B cell (primary cell): ENCODE results near the gene SUGCT. TPM values are rescaled to one million over a fixed set of nuclear protein-coding genes. Genes with fewer than 3 reads are reported as not detected.

Experiments used
- ATAC-seq: fragments of 200-7000 bp; cut with Tn5 transposase; one replicate; pipeline ENCODE4 v1.10.0; 2021; ENCODE audit warnings: low read depth, mild to moderate bottlenecking, moderate number of reproducible peaks, moderate library complexity
- CTCF ChIA-PET: fragments of 350-600 bp; sonication (Branson Sonifier 250); formaldehyde crosslinking; loops from one replicate; lab custom pipeline; 2021; ENCODE audit warnings: antibody characterized with exemption, inconsistent platforms; lab: Charles Lee
- POLR2A ChIA-PET: fragments of 350-600 bp; sonication (Branson Sonifier 250); formaldehyde crosslinking; loops from one replicate; lab custom pipeline; 2021; ENCODE audit warnings: antibody characterized with exemption; lab: Charles Lee
- DNase-seq: peaks from one replicate; pipeline ENCODE4 v3.0.0; 2013
- H2AFZ ChIP-seq: 2 replicates; pipeline ENCODE4 v1.6.1; 2012; ENCODE audit warnings: mild to moderate bottlenecking, low read depth, low read length; ENCODE audit not compliant: insufficient read depth, poor library complexity, severe bottlenecking
- H3K27ac ChIP-seq, 2 donors: 1 replicate in 1 of 2; 2 replicates in 1 of 2; pipeline ENCODE4 v1.5.1; 2012 to 2013; ENCODE audit warnings: low read length in 2 of 2, mild to moderate bottlenecking in 2 of 2, moderate library complexity in 1 of 2
- H3K27me3 ChIP-seq, 4 experiments: fragments of 200-600 bp in 1 of 4; sonication (generic) in 1 of 4; replicated peaks in 1 of 4; 1 replicate in 2 of 4; 2 replicates in 2 of 4; pipeline versions ENCODE4 v1.6.1 to v1.7.0; 2013 to 2016; ENCODE audit warnings: low read length in 3 of 4, mild to moderate bottlenecking in 2 of 4, mixed read lengths in 1 of 4, moderate library complexity in 1 of 4; ENCODE audit not compliant: insufficient read depth in 4 of 4, control insufficient read depth in 3 of 4; ENCODE audit errors: control extremely low read depth in 1 of 4
- H3K36me3 ChIP-seq, 2 experiments: replicated peaks in 1 of 2; 1 replicate in 1 of 2; 2 replicates in 1 of 2; pipeline versions ENCODE4 v1.6.1 to v1.7.1; 2013; ENCODE audit warnings: low read length in 1 of 2; ENCODE audit not compliant: insufficient read depth in 2 of 2, control insufficient read depth in 1 of 2; ENCODE audit errors: control extremely low read depth in 1 of 2, extremely low read depth in 1 of 2
- H3K4me1 ChIP-seq, 2 donors: fragments of 200-600 bp in 1 of 2; sonication (generic) in 1 of 2; 1 replicate in 1 of 2; 2 replicates in 1 of 2; pipeline versions ENCODE4 v1.5.1 to v1.6.1; 2013 to 2017; ENCODE audit warnings: low read length in 2 of 2; ENCODE audit not compliant: control insufficient read depth in 2 of 2, insufficient read depth in 2 of 2
- H3K4me2 ChIP-seq: replicated peaks from 2 replicates; pipeline ENCODE3; 2012; ENCODE audit warnings: mild to moderate bottlenecking, low read depth, low read length; ENCODE audit not compliant: poor library complexity, severe bottlenecking
- H3K4me3 ChIP-seq, 5 experiments: fragments of 200-600 bp in 1 of 5; sonication (generic) in 1 of 5; 1 replicate in 3 of 5; 2 replicates in 2 of 5; pipeline versions ENCODE4 v1.5.1 to v1.7.0; 2011 to 2016; ENCODE audit warnings: low read length in 4 of 5, mild to moderate bottlenecking in 4 of 5, low read depth in 2 of 5, control low read depth in 1 of 5, moderate library complexity in 1 of 5; ENCODE audit not compliant: insufficient read depth in 1 of 5; ENCODE audit errors: control extremely low read depth in 1 of 5, extremely low read depth in 1 of 5
- H3K79me2 ChIP-seq: fragments of 200-600 bp; sonication (generic); one replicate; pipeline ENCODE4 v1.6.0; 2016; ENCODE audit warnings: low read length; ENCODE audit not compliant: control insufficient read depth, insufficient read depth
- H3K9ac ChIP-seq: fragments of 200-600 bp; sonication (generic); 2 replicates; pipeline ENCODE4 v1.6.1; 2017; ENCODE audit warnings: mild to moderate bottlenecking, low read length, moderate library complexity
- H3K9me3 ChIP-seq, 3 donors: one replicate each; pipeline versions ENCODE4 v1.6.1 to v1.7.1; 2013; ENCODE audit warnings: low read length in 2 of 3; ENCODE audit not compliant: control insufficient read depth in 2 of 3, insufficient read depth in 1 of 3; ENCODE audit errors: control extremely low read depth in 1 of 3
- H4K20me1 ChIP-seq: 2 replicates; pipeline ENCODE4 v1.6.0; 2012; ENCODE audit warnings: mild to moderate bottlenecking, low read length; ENCODE audit not compliant: insufficient read depth, control insufficient read depth, poor library complexity, severe bottlenecking
- H3K27ac Mint-ChIP-seq: one replicate; pipeline ENCODE4 v1.8.0; 2021; ENCODE audit warnings: mixed read lengths
- H3K27me3 Mint-ChIP-seq: one replicate; pipeline ENCODE4 v1.8.0; 2021; ENCODE audit warnings: mixed read lengths
- H3K4me1 Mint-ChIP-seq: one replicate; pipeline ENCODE4 v1.8.0; 2021; ENCODE audit warnings: mixed read lengths
- H3K4me3 Mint-ChIP-seq: one replicate; pipeline ENCODE4 v1.8.0; 2021; ENCODE audit warnings: mixed read lengths
- H3K9me3 Mint-ChIP-seq: one replicate; pipeline ENCODE4 v1.8.0; 2022; ENCODE audit warnings: mixed read lengths; ENCODE audit not compliant: insufficient read depth
- EZH2 ChIP-seq: IDR thresholded peaks from 2 replicates; pipeline ENCODE4 v1.6.1; 2012; ENCODE audit warnings: borderline replicate concordance, low read depth, mild to moderate bottlenecking, moderate library complexity, low read length; ENCODE audit not compliant: insufficient read depth, poor library complexity, severe bottlenecking
- intact Hi-C: fragments of 100-400 bp; cut with micrococcal nuclease; formaldehyde crosslinking; loops from one replicate; pipeline ENCODE4 v1.10.0; 2022
- polyA plus RNA-seq: library from polyadenylated mRNA; depleted of rRNA; stranded (reverse); fragments of >200 nt; gene quantifications from 2 replicates; pipeline ENCODE4 v1.2.3, GENCODE V29; 2012
- total RNA-seq, 2 donors: library from RNA; stranded (reverse); fragments of 120-200 nt in 1 of 2; gene quantifications; 1 replicate in 1 of 2; 2 replicates in 1 of 2; pipeline versions ENCODE4 v1.2.3 to v1.2.4, GENCODE V29; 2013 to 2022
- TF ChIP-seq, protein P1 (sequence below): fragments of 200-600 bp; IDR thresholded peaks from one replicate; pipeline ENCODE4 v1.8.0; 2022; ENCODE audit warnings: antibody characterized with exemption, mild to moderate bottlenecking

Gene SUGCT
- total and polyA plus RNA-seq, 2 donors (not counting 1 experiment from before 2014, with no cell fraction given) = 0.19 to 0.86 TPM

DNA sequence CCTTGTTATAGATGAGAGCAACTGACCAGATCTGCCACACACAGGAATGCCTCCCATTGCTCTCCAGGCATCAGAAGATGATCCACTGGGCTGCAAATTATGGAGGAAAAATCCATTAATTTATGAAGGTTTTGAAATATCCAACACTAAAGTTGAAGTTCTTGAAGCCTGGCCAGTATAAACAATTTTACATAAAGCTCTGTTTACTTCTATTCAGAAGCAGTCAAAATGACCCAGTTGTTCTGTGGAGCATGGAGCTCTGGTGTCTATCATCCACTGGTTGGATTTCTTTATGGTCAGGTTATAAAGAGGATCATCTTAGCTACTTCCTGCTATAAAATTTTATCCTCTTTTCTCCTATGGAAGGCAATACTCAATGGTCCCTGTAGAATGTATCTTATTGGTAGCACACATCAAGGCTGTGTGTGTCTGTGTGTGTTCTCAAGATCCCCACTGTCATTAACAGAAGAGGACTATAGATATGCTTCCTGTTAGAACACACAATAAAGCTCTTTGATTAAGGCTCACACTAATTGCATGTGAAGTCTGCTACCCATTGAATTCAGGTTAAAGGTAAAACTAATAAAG is 747.4 kb downstream of the SUGCT start:
- Mint-ChIP-seq H3K27me3 (no peaks in the 10 kb centered on the region), H3K4me1 (no peaks in the 10 kb centered on the region), H3K4me3 (no peak overlapping the region), H3K27ac (no peak overlapping the region), H3K9me3 (no peaks in the 10 kb centered on the region)
- intact Hi-C loops = no loop called here
- Histone ChIP-seq H3K27me3 (no peaks in the 10 kb centered on the region), H3K36me3 (no peaks in the 10 kb centered on the region), H3K4me1 (no peaks in the 10 kb centered on the region), H4K20me1 (no peaks in the 10 kb centered on the region), H3K4me3 (no peak overlapping the region), H3K27ac (no peak overlapping the region), H3K79me2 (no peaks in the 10 kb centered on the region), H3K9ac (no peak overlapping the region), H3K9me3 (no peaks in the 10 kb centered on the region), H2AFZ (no peak overlapping the region), H3K4me2 (no peak overlapping the region)
- DNase-seq (no peak), ATAC-seq (no peak)
- no peak for TF ChIP-seq EZH2
- TF ChIP-seq, protein P1, sequence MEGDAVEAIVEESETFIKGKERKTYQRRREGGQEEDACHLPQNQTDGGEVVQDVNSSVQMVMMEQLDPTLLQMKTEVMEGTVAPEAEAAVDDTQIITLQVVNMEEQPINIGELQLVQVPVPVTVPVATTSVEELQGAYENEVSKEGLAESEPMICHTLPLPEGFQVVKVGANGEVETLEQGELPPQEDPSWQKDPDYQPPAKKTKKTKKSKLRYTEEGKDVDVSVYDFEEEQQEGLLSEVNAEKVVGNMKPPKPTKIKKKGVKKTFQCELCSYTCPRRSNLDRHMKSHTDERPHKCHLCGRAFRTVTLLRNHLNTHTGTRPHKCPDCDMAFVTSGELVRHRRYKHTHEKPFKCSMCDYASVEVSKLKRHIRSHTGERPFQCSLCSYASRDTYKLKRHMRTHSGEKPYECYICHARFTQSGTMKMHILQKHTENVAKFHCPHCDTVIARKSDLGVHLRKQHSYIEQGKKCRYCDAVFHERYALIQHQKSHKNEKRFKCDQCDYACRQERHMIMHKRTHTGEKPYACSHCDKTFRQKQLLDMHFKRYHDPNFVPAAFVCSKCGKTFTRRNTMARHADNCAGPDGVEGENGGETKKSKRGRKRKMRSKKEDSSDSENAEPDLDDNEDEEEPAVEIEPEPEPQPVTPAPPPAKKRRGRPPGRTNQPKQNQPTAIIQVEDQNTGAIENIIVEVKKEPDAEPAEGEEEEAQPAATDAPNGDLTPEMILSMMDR = no peak
- POLR2A ChIA-PET = interaction anchor here (0.6 kb wide), 1 partner anchor 1328 kb away, joined by 6 read pairs; no protein-coding TSS in a partner anchor
- CTCF ChIA-PET = no interaction called here

DNA sequence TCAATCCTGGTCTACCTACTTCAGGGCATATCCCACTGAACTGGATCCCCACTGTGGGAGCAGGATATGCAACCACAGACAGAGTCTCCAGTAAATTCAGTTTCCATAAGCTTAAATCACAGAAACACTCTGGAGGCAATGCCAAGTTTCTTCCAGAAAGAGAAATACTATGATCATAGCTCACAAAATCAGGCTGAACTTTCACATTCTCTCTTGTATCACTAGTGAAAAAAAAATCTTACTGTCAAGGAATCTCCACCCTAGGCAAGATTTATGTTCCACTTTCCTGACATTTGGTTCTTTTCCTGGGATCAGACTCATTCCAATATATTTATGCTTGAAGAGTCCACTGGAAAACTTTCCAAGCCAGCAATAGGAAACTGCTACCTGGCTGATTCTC is 749.0 kb downstream of the SUGCT start:
- no peaks in the 10 kb centered on the region for H3K9me3 Mint-ChIP-seq
- no peak overlapping the region for H3K4me3 Mint-ChIP-seq
- H2AFZ ChIP-seq = no peak overlapping the region
- no peak overlapping the region for H3K27ac ChIP-seq
- no peak overlapping the region for H3K4me3 ChIP-seq
- TF ChIP-seq, protein P1 = no peak
- TF ChIP-seq EZH2 = no peak
- H3K4me1 ChIP-seq = no peaks in the 10 kb centered on the region
- no peaks in the 10 kb centered on the region for H3K27me3 Mint-ChIP-seq
- no peak overlapping the region for H3K9ac ChIP-seq
- intact Hi-C loops = no loop called here
- H3K27me3 ChIP-seq = no peaks in the 10 kb centered on the region
- H3K9me3 ChIP-seq = peaks cover 0 to 2% (median 0%) of the 10 kb centered on the region in 3 donors
- POLR2A ChIA-PET = no interaction called here
- H3K79me2 ChIP-seq = no peaks in the 10 kb centered on the region
- H3K36me3 ChIP-seq = no peaks in the 10 kb centered on the region
- H3K4me1 Mint-ChIP-seq = no peaks in the 10 kb centered on the region
- ATAC-seq (no peak), DNase-seq (no peak)
- CTCF ChIA-PET = no interaction called here
- H3K27ac Mint-ChIP-seq = no peak overlapping the region
- H4K20me1 ChIP-seq = no peaks in the 10 kb centered on the region
- H3K4me2 ChIP-seq = no peak overlapping the region
